T-helper 1 cell treated with Interleukin-12 subunit alpha and Interleukin-12 subunit beta and Interleukin-4 antibody, amounts not matched to agents 30 μg/mL and 1 μg/mL, for 36 hours (primary cell): ENCODE measurements around the gene CA10.

Experiments used
- H3K27ac Mint-ChIP-seq: one replicate; pipeline ENCODE4 v1.8.0; 2021; ENCODE audit warnings: mild to moderate bottlenecking, mixed read lengths
- H3K27me3 Mint-ChIP-seq: one replicate; pipeline ENCODE4 v1.8.0; 2021; ENCODE audit warnings: low read depth, mixed read lengths
- H3K36me3 Mint-ChIP-seq: one replicate; pipeline ENCODE4 v1.8.0; 2021; ENCODE audit warnings: low read depth, mixed read lengths
- H3K4me1 Mint-ChIP-seq: one replicate; pipeline ENCODE4 v1.8.0; 2021; ENCODE audit warnings: low read depth, mixed read lengths
- H3K4me3 Mint-ChIP-seq: one replicate; pipeline ENCODE4 v1.8.0; 2021; ENCODE audit warnings: mild to moderate bottlenecking, moderate library complexity, mixed read lengths
- H3K9me3 Mint-ChIP-seq: one replicate; pipeline ENCODE4 v1.8.0; 2021; ENCODE audit warnings: mixed read lengths

The CA10 gene

GRCh38 chr17:51765282-51766135, 393.0 kb downstream of the CA10 start:
- H3K36me3 Mint-ChIP-seq = no peaks in the 10 kb centered on the region
- H3K4me1 Mint-ChIP-seq = no peaks in the 10 kb centered on the region
- H3K9me3 Mint-ChIP-seq = no peaks in the 10 kb centered on the region
- H3K27me3 Mint-ChIP-seq = peaks cover 10% of the 10 kb centered on the region
- no peak overlapping the region for H3K4me3 Mint-ChIP-seq
- no peak overlapping the region for H3K27ac Mint-ChIP-seq

DNA sequence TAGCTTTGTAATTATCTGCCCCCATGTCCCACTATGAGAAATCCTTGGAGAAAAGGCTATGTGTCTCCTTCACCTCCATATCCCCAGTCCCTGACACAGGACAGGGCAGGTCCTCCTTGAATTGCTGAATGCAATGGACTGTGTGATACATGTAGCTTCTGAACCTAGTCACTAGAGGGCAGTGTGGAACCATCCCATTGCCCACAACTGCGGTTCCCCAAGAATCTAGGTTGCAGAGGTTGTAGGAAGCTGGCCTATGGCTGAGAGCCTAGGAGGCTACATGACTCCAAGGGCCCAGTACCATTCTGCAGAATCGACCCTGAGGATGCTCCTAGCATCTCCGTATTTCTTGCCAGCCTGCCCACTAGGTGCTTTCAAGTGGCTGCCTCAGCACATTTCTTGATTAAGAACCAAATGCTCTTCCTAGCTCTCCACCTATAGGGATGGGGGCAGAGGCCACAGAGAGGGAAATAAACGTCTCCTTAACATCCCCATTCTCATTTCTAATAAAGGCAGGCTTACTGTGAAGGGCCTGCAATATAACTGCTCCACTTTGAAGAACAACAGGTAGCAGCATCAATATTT, 394.0 kb downstream of the CA10 start:
- Mint-ChIP-seq H3K4me3 (no peak overlapping the region), H3K27ac (no peak overlapping the region), H3K36me3 (no peaks in the 10 kb centered on the region), H3K9me3 (no peaks in the 10 kb centered on the region), H3K27me3 (peaks cover 16% of the 10 kb centered on the region), H3K4me1 (no peaks in the 10 kb centered on the region)

- no peak overlapping the region for H3K4me3 Mint-ChIP-seq
- no peaks in the 10 kb centered on the region for H3K9me3 Mint-ChIP-seq
- H3K27ac Mint-ChIP-seq = no peak overlapping the region
- no peaks in the 10 kb centered on the region for H3K4me1 Mint-ChIP-seq
- no peaks in the 10 kb centered on the region for H3K36me3 Mint-ChIP-seq
- peaks cover 16% of the 10 kb centered on the region for H3K27me3 Mint-ChIP-seq
These were observed 395.5 kb downstream of the CA10 start for GRCh38 chr17:51763058-51763457.

- H3K4me3 Mint-ChIP-seq = no peak overlapping the region
These were observed 397.4 kb downstream of the CA10 start for GRCh38 chr17:51761105-51761504.

DNA sequence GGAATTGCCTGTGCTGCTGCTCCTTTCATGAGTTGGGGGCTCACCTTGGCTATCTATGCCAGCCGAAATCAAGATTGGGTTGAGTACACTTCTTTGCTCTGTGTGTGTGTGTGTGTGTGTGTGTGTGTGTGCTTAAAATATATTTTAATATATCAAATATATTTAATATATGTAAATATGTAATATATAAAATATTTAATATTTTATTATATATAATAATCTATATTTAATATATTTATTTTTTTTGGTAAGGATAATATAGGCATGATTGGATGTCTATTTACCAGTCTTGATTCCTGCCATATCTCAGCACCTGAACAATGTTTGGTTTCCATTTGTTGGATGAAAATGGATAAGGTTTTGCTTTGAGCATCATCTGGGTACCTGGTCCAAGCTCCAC, 399.3 kb downstream of the CA10 start:
- no peaks in the 10 kb centered on the region for H3K9me3 Mint-ChIP-seq
- H3K4me1 Mint-ChIP-seq = no peaks in the 10 kb centered on the region
- H3K36me3 Mint-ChIP-seq = no peaks in the 10 kb centered on the region
- H3K27ac Mint-ChIP-seq = no peak overlapping the region
- no peak overlapping the region for H3K4me3 Mint-ChIP-seq
- peaks cover 13% of the 10 kb centered on the region for H3K27me3 Mint-ChIP-seq

More at GRCh38 chr17:51761105-51761504, 397.4 kb downstream of the CA10 start:
- Mint-ChIP-seq H3K27me3 (peaks cover 16% of the 10 kb centered on the region), H3K9me3 (no peaks in the 10 kb centered on the region), H3K36me3 (no peaks in the 10 kb centered on the region), H3K27ac (no peak overlapping the region), H3K4me1 (no peaks in the 10 kb centered on the region)

DNA sequence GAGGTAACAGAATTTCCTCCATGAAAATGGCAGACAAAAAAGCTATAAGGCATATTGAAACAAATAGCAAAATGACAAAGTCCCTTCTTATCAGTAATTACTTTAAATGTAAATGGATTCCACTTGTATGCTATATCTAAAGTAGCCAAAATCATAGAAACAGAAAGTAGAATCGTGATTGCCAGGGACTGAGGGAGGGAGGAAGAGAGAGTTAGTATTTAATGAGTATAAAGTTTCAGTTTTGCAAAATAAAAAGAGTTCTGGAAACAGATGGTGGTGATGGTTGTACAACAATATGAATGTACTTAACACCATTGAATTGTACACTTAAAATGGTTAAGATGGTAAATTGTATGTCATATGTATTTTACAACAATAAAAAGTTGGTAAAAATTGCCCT, 407.4 kb downstream of the CA10 start:
- Mint-ChIP-seq H3K27me3 (no peaks in the 10 kb centered on the region), H3K4me1 (no peaks in the 10 kb centered on the region), H3K27ac (no peak overlapping the region), H3K9me3 (no peaks in the 10 kb centered on the region), H3K36me3 (no peaks in the 10 kb centered on the region), H3K4me3 (no peak overlapping the region)

DNA sequence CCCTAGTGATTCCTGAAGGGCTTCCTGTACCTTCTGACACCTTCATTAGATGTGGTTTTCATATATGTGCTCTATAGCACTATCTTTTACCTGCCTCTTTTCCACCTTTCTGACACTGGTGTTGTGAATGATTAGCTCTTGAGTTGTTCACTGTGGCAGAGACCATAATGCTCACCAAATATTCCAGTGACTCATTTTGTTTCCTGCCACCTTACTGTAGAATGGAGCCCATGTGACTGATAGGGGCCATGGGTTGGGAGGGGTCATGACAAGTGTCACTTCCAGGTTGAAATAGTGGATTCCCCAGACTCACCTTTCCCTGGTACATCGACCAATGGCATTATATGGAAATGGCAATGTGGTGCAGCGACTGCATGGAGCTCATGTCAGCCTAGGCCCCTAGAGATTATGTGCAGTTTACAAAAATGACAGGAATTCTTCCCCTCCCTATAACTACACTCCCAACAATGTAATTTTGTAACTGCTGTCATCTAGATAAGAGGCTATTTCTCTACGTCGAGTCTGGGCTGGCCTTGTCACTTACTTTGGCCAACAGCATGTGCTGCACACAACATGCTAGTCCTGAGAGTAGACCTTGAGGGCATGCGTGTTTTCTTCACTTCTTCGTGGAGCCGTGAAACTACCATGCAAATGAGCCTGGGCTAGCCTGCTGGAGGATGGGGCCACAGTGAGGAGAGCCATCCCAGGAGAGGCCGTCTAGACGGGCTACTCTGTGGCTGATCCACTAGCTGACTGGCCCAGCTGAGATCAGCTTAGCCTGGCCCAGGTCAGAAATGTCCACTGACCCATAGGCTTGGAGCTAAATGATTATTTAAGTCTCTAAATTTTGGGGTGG, 409.5 kb downstream of the CA10 start:
- H3K27ac Mint-ChIP-seq = no peak overlapping the region
- H3K36me3 Mint-ChIP-seq = no peaks in the 10 kb centered on the region
- H3K27me3 Mint-ChIP-seq = no peaks in the 10 kb centered on the region
- no peaks in the 10 kb centered on the region for H3K4me1 Mint-ChIP-seq
- H3K4me3 Mint-ChIP-seq = no peak overlapping the region
- H3K9me3 Mint-ChIP-seq = no peaks in the 10 kb centered on the region

DNA sequence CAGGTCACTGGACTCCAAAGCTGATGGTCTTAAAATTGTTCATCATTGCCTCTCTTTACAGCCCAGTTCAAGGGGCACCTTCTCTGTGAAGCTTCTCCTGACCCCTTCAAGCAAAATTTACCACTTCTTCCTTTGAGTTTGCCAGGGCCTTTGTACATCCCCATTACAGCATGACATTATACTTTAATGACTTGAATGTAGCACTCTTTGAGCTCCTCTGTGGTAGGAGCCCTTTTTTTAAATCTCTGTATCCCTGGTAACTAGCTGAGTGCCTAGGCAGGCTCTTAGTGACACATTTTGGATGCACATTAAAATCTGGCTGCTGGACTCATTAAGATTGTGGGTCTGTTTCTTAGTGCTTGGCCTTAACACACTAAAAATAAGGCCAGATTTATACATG, 412.1 kb downstream of the CA10 start:
- no peak overlapping the region for H3K27ac Mint-ChIP-seq
- no peaks in the 10 kb centered on the region for H3K4me1 Mint-ChIP-seq
- no peak overlapping the region for H3K4me3 Mint-ChIP-seq
- H3K27me3 Mint-ChIP-seq = no peaks in the 10 kb centered on the region
- no peaks in the 10 kb centered on the region for H3K36me3 Mint-ChIP-seq
- H3K9me3 Mint-ChIP-seq = no peaks in the 10 kb centered on the region

DNA sequence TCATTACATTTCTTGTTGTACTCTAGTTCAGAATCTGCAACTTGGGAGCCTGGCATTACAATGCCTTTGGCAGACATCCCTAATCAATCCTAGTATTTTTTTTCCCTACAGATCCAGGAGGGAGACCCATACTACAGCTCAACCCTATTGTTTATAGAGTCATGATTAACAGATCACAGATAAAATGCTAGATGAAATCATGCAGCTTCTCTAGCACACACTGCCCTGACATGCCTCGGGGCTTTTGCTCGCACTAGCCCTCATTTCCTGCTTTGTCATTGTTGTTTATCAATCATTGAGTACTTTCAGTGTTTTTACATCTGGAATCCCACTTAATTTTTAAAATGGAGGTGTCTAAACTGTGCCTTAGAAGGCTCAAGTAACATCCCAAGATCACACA, 412.5 kb downstream of the CA10 start:
- no peaks in the 10 kb centered on the region for H3K9me3 Mint-ChIP-seq
- no peak overlapping the region for H3K4me3 Mint-ChIP-seq
- H3K36me3 Mint-ChIP-seq = no peaks in the 10 kb centered on the region
- H3K4me1 Mint-ChIP-seq = no peaks in the 10 kb centered on the region
- H3K27ac Mint-ChIP-seq = no peak overlapping the region
- no peaks in the 10 kb centered on the region for H3K27me3 Mint-ChIP-seq

DNA sequence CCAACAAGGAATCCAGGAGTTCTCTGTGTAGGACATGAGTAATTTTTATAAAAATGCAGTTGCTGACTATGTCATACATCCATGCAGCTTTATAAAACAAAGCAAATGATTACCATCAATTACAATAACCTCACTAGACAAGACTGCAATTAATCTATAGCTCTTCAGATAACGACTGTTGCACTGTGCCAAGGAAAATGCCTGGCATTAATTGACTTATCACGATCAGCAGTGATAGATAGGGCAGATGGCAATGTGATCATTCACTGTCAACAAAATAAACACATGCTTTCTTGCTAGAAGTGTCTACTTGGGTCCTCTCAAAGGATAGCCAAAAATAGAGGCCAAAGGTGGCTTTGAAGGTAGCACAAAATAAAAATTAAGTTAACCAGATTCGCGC, 415.0 kb downstream of the CA10 start:
- Mint-ChIP-seq H3K9me3 (no peaks in the 10 kb centered on the region), H3K4me3 (no peak overlapping the region), H3K27ac (no peak overlapping the region), H3K27me3 (no peaks in the 10 kb centered on the region), H3K4me1 (no peaks in the 10 kb centered on the region), H3K36me3 (no peaks in the 10 kb centered on the region)

DNA sequence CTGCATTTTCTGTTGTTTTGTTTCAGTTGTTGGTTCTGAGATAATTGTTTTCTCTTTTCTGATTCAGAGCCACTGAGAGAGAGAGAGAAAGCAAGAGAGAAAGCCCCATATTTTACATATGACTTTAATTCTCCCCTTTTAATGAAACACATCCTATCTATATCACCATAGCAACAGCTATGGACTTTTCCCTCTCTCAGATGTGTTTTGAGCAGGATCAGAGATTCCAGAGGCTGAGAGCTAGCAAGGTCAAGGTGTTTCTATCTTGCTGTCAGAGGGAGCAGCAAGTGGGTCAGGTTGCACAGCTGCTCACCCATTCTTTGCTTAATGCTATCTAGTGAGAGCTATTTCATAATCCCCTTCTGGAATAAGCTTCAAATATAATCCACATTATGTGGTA, 415.9 kb downstream of the CA10 start:
- no peaks in the 10 kb centered on the region for H3K4me1 Mint-ChIP-seq
- H3K36me3 Mint-ChIP-seq = no peaks in the 10 kb centered on the region
- H3K9me3 Mint-ChIP-seq = no peaks in the 10 kb centered on the region
- H3K4me3 Mint-ChIP-seq = no peak overlapping the region
- no peak overlapping the region for H3K27ac Mint-ChIP-seq
- no peaks in the 10 kb centered on the region for H3K27me3 Mint-ChIP-seq

DNA sequence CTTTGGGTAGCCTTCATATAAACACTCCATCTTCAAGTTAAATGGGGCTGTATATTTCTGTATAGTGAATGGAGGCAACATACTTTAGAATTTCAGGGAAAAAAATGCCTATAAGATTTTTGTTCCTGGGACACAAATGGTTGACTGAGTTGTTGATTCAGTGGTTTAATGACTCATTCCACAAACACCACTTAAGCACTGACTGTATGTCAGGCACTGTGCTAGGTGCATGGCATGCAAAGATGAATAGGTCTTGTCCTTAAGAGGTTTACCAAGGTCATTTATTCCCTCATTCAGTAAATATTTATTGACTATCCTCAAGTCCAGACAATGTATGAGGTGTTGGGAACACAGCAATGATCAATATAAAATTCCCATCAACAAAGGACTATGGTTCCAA, 417.1 kb downstream of the CA10 start:
- H3K36me3 Mint-ChIP-seq = no peaks in the 10 kb centered on the region
- no peaks in the 10 kb centered on the region for H3K27me3 Mint-ChIP-seq
- no peaks in the 10 kb centered on the region for H3K4me1 Mint-ChIP-seq
- no peaks in the 10 kb centered on the region for H3K9me3 Mint-ChIP-seq
- H3K4me3 Mint-ChIP-seq = no peak overlapping the region
- H3K27ac Mint-ChIP-seq = no peak overlapping the region

DNA sequence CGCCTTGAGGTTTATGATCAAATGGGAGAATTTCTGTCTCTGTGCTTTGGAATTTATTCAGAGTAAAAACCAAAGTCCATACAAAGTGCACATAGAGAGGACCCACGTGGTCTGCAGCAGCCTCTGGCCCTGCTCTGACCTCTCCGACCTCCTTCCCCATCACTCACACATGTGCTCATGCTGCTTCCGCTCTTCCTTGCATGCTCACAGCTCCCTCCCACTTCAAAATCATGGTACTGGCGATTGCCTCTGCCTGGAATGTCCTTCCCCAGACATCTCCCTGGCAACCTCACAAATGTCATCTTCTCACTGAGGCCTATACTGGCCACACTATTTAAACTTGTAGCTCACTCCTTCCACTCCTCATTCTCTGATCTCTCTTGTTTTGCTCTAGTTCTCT, 418.0 kb downstream of the CA10 start:
- H3K27me3 Mint-ChIP-seq = no peaks in the 10 kb centered on the region
- H3K4me3 Mint-ChIP-seq = no peak overlapping the region
- no peaks in the 10 kb centered on the region for H3K4me1 Mint-ChIP-seq
- no peak overlapping the region for H3K27ac Mint-ChIP-seq
- H3K9me3 Mint-ChIP-seq = no peaks in the 10 kb centered on the region
- no peaks in the 10 kb centered on the region for H3K36me3 Mint-ChIP-seq

DNA sequence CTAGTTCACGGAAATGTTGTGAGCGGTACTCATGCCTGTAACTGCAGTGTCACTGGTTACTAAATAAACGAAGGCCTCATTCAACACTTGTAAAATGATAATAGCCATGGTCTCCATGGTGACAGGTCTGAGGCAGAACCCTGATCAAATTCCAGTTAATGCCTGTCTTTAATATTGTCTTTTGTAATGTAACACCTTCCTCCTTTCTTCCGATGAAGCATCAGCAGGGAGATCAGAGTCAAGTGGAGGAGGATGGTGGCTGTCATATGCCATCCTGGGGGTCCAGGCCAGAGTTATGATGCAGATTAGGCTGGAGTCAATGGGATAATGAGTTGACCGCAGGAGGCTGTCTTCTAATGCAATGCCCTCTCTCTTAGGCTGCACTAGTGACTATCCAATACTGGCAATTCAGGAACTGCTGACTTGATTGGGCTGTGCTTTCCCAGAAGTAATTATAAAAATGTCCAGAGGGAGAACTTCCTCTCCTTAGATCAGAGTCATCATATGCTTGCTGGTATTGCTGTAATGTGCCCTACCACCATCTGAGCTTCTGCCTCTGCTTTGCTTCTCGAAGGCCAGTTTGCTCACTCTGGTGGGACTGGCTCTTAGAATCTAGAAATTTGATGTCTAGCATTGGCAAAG, 419.1 kb downstream of the CA10 start:
- no peak overlapping the region for H3K27ac Mint-ChIP-seq
- H3K27me3 Mint-ChIP-seq = peaks cover 8% of the 10 kb centered on the region
- no peak overlapping the region for H3K4me3 Mint-ChIP-seq
- H3K9me3 Mint-ChIP-seq = no peaks in the 10 kb centered on the region
- no peaks in the 10 kb centered on the region for H3K4me1 Mint-ChIP-seq
- no peaks in the 10 kb centered on the region for H3K36me3 Mint-ChIP-seq
